Osteoblast (primary cell): ENCODE data around the gene ZFHX3. TPM values are rescaled to one million over a fixed set of nuclear protein-coding genes. Genes with fewer than 3 reads are reported as not detected.

Experiments used
- DNase-seq: peaks from one replicate; pipeline ENCODE4 v3.0.0; 2011; ENCODE audit warnings: low spot score, mixed read lengths; ENCODE audit not compliant: insufficient read length; ENCODE audit errors: missing footprints
- H2AFZ ChIP-seq: 2 replicates; pipeline ENCODE4 v1.6.0; 2011; ENCODE audit warnings: mild to moderate bottlenecking, low read length
- H3K27ac ChIP-seq: 2 replicates; pipeline ENCODE4 v1.5.1; 2011; ENCODE audit warnings: mild to moderate bottlenecking, low read depth, low read length, moderate library complexity
- H3K27me3 ChIP-seq: 2 replicates; pipeline ENCODE4 v1.6.0; 2012; ENCODE audit warnings: mild to moderate bottlenecking, control low read depth, inconsistent platforms, low read length, moderate library complexity; ENCODE audit not compliant: insufficient read depth
- H3K36me3 ChIP-seq: 2 replicates; pipeline ENCODE4 v1.5.1; 2011; ENCODE audit warnings: mild to moderate bottlenecking, low read length, control low read depth, moderate library complexity; ENCODE audit not compliant: insufficient read depth
- H3K4me1 ChIP-seq: 2 replicates; pipeline ENCODE4 v1.5.1; 2011; ENCODE audit warnings: mild to moderate bottlenecking, low read length, control low read depth, moderate library complexity; ENCODE audit not compliant: insufficient read depth
- H3K4me2 ChIP-seq: 2 replicates; pipeline ENCODE4 v1.6.0; 2011; ENCODE audit warnings: mild to moderate bottlenecking, low read length; ENCODE audit not compliant: insufficient read depth
- H3K4me3 ChIP-seq: fragments of 200-600 bp; sonication (generic); 3 replicates; pipeline ENCODE4 v1.5.1; 2012; ENCODE audit warnings: mild to moderate bottlenecking, low read length, inconsistent platforms; ENCODE audit not compliant: insufficient read depth
- H3K79me2 ChIP-seq: 2 replicates; pipeline ENCODE4 v1.6.0; 2012; ENCODE audit warnings: mild to moderate bottlenecking, low read length, control low read depth, inconsistent platforms; ENCODE audit not compliant: insufficient read depth
- H3K9me3 ChIP-seq: 2 replicates; pipeline ENCODE4 v1.5.1; 2011; ENCODE audit warnings: low read depth, low read length, control low read depth
- H4K20me1 ChIP-seq: 2 replicates; pipeline ENCODE4 v1.6.0; 2012; ENCODE audit warnings: mild to moderate bottlenecking, low read length, control low read depth; ENCODE audit not compliant: insufficient read depth
- CTCF ChIP-seq: IDR thresholded peaks from 2 replicates; pipeline ENCODE4 v1.5.1; 2011; ENCODE audit warnings: mild to moderate bottlenecking, low read depth, low read length, moderate library complexity; ENCODE audit errors: extremely low read depth
- total RNA-seq: library from RNA; depleted of rRNA; stranded (reverse); fragments of >200 nt; gene quantifications from 2 replicates; pipeline ENCODE4 v1.2.3, GENCODE V29; 2012

ZFHX3 gene
- total RNA-seq, 1 donor: 14.5 TPM

- peaks cover 5% of the 10 kb centered on the region for H3K36me3 ChIP-seq
- DNase-seq: no peak
- no peak for TF ChIP-seq CTCF
- H3K79me2 ChIP-seq: peaks cover 40% of the 10 kb centered on the region
- no peak overlapping the region for H3K27ac ChIP-seq
- no peaks in the 10 kb centered on the region for H3K9me3 ChIP-seq
- H3K27me3 ChIP-seq: no peaks in the 10 kb centered on the region
- H3K4me1 ChIP-seq: peaks cover 8% of the 10 kb centered on the region
- H4K20me1 ChIP-seq: peaks cover 29% of the 10 kb centered on the region
- H3K4me2 ChIP-seq: no peak overlapping the region
- no peak overlapping the region for H3K4me3 ChIP-seq
- no peak overlapping the region for H2AFZ ChIP-seq
Observed at GRCh38 chr16:72902206-72902605, 145.7 kb downstream of the ZFHX3 start.

- Histone ChIP-seq H3K4me1 (peaks cover 6% of the 10 kb centered on the region), H3K9me3 (no peaks in the 10 kb centered on the region), H3K27me3 (no peaks in the 10 kb centered on the region), H4K20me1 (peaks cover 24% of the 10 kb centered on the region), H3K4me2 (no peak overlapping the region), H3K36me3 (peaks cover 5% of the 10 kb centered on the region), H3K27ac (no peak overlapping the region), H3K79me2 (peaks cover 48% of the 10 kb centered on the region), H2AFZ (no peak overlapping the region), H3K4me3 (no peak overlapping the region)
- no peak for TF ChIP-seq CTCF
- DNase-seq: no peak
Observed at GRCh38 chr16:72901000-72901627, 146.8 kb downstream of the ZFHX3 start.

- H3K27ac ChIP-seq: no peak overlapping the region
- DNase-seq: no peak
- peaks cover 54% of the 10 kb centered on the region for H3K79me2 ChIP-seq
- no peaks in the 10 kb centered on the region for H3K27me3 ChIP-seq
- H2AFZ ChIP-seq: no peak overlapping the region
- peaks cover 5% of the 10 kb centered on the region for H3K36me3 ChIP-seq
- no peaks in the 10 kb centered on the region for H3K9me3 ChIP-seq
- peaks cover 14% of the 10 kb centered on the region for H4K20me1 ChIP-seq
- TF ChIP-seq CTCF: no peak
- no peak overlapping the region for H3K4me3 ChIP-seq
- H3K4me1 ChIP-seq: peaks cover 17% of the 10 kb centered on the region
- H3K4me2 ChIP-seq: no peak overlapping the region
Observed at GRCh38 chr16:72898216-72898825, 149.6 kb downstream of the ZFHX3 start.

GRCh38 chr16:72897707-72898106, 150.2 kb downstream of the ZFHX3 start:
- Histone ChIP-seq H3K27ac (no peak overlapping the region), H3K4me2 (no peak overlapping the region), H2AFZ (no peak overlapping the region), H4K20me1 (peaks cover 12% of the 10 kb centered on the region), H3K79me2 (peaks cover 56% of the 10 kb centered on the region), H3K4me1 (peaks cover 19% of the 10 kb centered on the region), H3K4me3 (no peak overlapping the region), H3K27me3 (no peaks in the 10 kb centered on the region), H3K9me3 (no peaks in the 10 kb centered on the region), H3K36me3 (peaks cover 5% of the 10 kb centered on the region)
- TF ChIP-seq CTCF: no peak
- no peak for DNase-seq
